Measurements from ENCODE around the gene SCN2A. TPM values are rescaled to one million over a fixed set of nuclear protein-coding genes. Genes with fewer than 3 reads are reported as not detected.

Gene SCN2A
- total RNA-seq, 1 experiment from 2014 or later, result 0.24 TPM

- Histone ChIP-seq H3K18ac (ENCODE audit: insufficient read length, low read depth, low read length) (no peak overlapping the region), H4K5ac (ENCODE audit: insufficient read length, low read depth, low read length) (no peak overlapping the region), H3K4me2 (ENCODE audit: insufficient read depth, insufficient read length, low read length) (no peak overlapping the region), H2AK5ac (ENCODE audit: insufficient read length, low read length) (no peak overlapping the region), H3K79me1 (ENCODE audit: insufficient read depth, low read depth, low read length, poor library complexity, severe bottlenecking) (no peaks in the 10 kb centered on the region), H3K9me3 (ENCODE audit: control insufficient read depth, low read depth, low read length) (no peaks in the 10 kb centered on the region), H3K14ac (ENCODE audit: insufficient read depth, low read length) (no peak overlapping the region), H3K23me2 (ENCODE audit: insufficient read length, low read depth, low read length, poor library complexity, severe bottlenecking) (no peaks in the 10 kb centered on the region), H4K91ac (ENCODE audit: insufficient read length, low read depth, low read length) (no peak overlapping the region), H3K23ac (ENCODE audit: insufficient read length, low read depth, low read length) (no peak overlapping the region), H3K4me1 (ENCODE audit: insufficient read depth, low read length) (no peaks in the 10 kb centered on the region), H3T11ph (ENCODE audit: low read length) (no peak overlapping the region), H4K20me1 (ENCODE audit: control insufficient read depth, insufficient read depth, insufficient read length) (no peaks in the 10 kb centered on the region), H2BK120ac (ENCODE audit: low read depth, low read length, poor library complexity, severe bottlenecking) (no peak overlapping the region), H2AFZ (ENCODE audit: low read length) (no peak overlapping the region), H3K27me3 (ENCODE audit: insufficient read depth, low read length) (no peaks in the 10 kb centered on the region), H3K56ac (ENCODE audit: insufficient read length, low read depth, low read length) (no peak overlapping the region), H3K27ac (ENCODE audit: insufficient read length, low read depth, low read length) (no peak overlapping the region), H4K8ac (replicated peaks; ENCODE audit: insufficient read length, low read depth, low read length) (no peak overlapping the region), H3K4ac (ENCODE audit: low read depth, low read length) (no peak overlapping the region), H3K9ac (ENCODE audit: extremely low read depth, insufficient read length, low read length) (no peak overlapping the region), H2BK12ac (ENCODE audit: insufficient read length, low read depth, low read length) (no peak overlapping the region), H2BK15ac (ENCODE audit: low read depth, low read length) (no peak overlapping the region), H2BK5ac (ENCODE audit: insufficient read length, low read length) (no peak overlapping the region), H2BK20ac (ENCODE audit: low read depth, low read length, poor library complexity, severe bottlenecking) (no peak overlapping the region), H3K79me2 (ENCODE audit: insufficient read depth, low read length) (no peaks in the 10 kb centered on the region)
- H3K4me3 Mint-ChIP-seq, result no peak overlapping the region
- H3K9me3 Mint-ChIP-seq, result no peaks in the 10 kb centered on the region; a peak in 1 of 5 replicates
- WGBS (ENCODE audit: extremely low coverage, insufficient read length, low lambda C conversion rate), result no CpG with 5 or more reads among the region's 5 CpGs
- DNase-seq, result no peak
- H3K27me3 Mint-ChIP-seq (ENCODE audit: low read depth), result no peaks in the 10 kb centered on the region
- no peaks in the 10 kb centered on the region for H3K4me1 Mint-ChIP-seq
- H3K36me3 Mint-ChIP-seq (ENCODE audit: insufficient read depth in 1 of 3, low read depth in 3 of 3), result no peaks in the 10 kb centered on the region
- H3K27ac Mint-ChIP-seq, result no peak overlapping the region
- TF ChIP-seq CTCF (conservative IDR thresholded peaks at IDR 0.05), result no peak
These were observed 35.5 kb downstream of the SCN2A start for GRCh38 chr2:165274698-165275097.

All from H9 (cell line).